GM21515 (cell line): Measurements from ENCODE around the gene SDHAF1.

Source experiments
- ATAC-seq: cut with Tn5 transposase; IDR thresholded peaks from one replicate; pipeline ENCODE4 v1.9.1; 2021; ENCODE audit not compliant: unreplicated experiment

The SDHAF1 gene

DNA sequence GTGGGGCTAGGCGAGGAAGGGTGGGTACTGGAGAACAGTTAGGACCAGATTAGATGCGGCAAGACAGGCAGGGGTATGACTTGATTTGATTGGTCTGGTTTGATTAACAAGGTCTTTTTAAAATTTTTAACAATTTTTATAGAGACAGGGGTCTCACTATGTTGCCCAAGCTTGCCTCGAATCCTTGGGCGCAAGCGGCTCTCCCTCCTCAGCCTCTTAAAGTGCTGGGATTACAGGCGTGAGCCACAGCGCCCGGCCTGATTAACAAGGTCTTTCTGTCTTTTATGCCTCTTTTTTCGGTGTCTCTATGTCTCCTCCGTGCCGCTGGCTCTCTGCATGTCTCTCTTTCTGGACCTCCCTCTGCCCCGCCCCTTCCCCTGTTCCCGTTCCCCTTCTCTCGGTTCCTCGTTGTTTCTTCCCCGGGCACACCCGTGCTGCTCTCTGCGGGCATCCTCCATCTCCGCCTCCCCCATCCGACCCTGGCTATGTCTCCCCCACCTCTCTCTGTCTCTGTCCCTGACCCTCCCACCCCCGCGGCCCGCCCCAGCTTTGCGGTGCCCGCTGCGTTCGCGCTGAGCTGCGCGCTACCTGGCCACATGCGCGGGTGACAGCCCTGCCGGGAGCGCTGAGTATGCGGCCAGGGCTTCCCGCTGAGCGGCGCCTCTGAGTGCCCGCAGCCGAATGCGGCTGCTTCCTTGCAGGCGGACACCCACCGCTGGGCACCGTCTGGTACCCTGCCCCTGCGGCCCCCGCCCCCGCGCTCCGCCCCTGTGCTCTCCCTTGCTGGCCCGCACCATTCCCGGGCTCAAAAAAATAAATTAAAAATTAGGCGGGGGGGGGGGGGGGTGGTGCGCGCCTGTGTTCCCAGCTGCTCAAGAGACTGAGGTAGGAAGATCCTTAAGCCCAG lies 8.1 kb upstream of the SDHAF1 start:
- ATAC-seq: no peak

DNA sequence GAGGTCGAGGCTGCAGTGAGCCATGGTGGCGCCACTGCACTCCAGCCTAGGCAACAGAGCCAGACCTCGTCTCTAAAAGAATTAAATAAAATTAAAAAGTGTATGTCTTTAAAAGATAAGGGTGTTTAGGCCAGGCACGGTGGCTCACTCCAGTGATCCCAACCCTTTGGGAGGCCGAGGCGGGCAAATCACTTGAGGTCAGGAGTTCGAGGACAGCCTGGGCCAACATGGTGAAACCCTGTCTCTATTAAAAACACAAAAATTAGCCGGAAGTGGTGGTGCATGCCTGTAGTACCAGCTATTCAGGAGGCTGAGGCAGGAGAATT lies 7.5 kb upstream of the SDHAF1 start:
- ATAC-seq: no peak

DNA sequence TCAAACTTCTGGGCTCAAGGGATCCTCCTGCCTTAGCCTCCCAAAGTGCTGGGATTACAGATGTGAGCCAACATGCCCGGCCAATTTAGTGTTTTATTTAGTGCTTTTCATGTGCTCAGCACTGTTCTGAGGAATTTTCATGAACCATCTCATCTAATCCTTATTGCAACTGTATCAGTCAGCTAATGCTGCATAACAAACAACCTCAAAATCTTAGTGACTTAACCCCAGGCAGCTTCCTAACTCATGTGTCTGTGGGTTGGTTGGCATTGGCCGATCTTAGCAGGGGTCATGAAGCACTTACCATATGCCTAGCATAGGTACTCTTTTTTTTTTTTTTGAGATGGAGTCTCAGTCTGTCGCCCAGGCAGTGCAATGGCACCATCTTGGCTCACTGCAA lies 6.2 kb upstream of the SDHAF1 start:
- no peak for ATAC-seq

DNA sequence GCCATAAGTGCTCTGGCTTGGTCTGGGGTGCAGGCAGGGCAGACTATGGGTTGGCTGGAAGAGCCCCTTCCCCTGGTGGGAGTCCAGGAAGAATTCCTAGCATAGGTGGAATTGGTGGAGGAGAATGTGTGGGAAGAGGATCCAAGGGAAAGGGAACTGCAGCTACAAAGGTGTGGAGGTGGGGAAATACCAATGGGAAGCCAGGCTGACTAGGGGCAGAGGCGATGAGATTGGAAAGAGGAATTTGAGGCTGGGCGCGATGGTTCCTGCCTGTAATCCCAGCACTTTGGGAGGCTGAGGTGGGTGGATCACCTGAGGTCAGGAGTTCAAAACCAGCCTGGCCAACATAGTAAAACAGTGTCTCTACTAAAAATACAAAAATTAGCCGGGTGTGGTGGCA lies 4.8 kb upstream of the SDHAF1 start:
- no peak for ATAC-seq

DNA sequence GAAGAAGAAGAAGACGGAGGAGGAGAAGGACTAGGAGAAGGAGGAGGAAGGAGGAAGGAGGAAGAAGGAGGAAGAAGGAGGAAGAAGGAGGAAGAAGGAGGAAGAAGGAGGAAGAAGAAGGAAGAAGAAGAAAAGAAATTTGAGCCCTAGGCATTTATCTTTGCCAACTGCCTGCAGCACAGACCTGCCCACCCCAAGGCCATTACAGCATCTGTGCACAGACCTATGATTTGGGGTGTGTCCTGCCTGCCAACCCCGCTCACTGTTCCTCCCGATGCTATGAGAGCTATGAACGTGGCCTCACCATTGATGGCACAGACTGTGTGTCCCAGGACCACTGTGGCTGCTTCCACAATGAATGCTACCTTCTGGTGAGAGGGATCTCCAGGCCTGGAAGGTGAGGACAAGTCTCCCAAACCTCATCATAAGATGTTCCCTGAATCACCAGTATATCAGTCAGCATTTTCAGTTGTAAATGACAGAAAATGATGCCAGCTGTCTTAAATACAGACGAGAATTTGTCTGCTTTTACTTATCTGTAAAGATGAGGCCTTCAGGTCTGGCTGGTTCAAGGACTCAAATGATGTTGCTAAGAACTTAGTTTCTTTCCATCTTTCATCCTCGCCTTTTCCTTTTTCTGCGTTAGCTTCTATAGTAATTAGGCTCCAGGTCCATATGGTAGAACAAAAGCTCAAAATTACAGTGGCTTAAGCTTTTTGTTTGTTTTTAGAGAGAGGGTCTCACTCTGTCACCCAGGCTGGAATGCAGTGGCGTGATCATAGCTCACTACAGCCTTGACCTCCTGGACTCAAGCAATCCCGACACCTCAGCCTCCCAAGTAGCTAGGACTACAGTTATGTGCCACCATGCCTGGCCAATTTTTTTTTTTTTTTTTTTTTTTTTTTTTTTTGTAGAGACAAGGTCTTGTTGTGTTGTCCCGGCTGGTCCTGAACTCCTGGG lies 3.9 kb upstream of the SDHAF1 start:
- ATAC-seq: no peak

DNA sequence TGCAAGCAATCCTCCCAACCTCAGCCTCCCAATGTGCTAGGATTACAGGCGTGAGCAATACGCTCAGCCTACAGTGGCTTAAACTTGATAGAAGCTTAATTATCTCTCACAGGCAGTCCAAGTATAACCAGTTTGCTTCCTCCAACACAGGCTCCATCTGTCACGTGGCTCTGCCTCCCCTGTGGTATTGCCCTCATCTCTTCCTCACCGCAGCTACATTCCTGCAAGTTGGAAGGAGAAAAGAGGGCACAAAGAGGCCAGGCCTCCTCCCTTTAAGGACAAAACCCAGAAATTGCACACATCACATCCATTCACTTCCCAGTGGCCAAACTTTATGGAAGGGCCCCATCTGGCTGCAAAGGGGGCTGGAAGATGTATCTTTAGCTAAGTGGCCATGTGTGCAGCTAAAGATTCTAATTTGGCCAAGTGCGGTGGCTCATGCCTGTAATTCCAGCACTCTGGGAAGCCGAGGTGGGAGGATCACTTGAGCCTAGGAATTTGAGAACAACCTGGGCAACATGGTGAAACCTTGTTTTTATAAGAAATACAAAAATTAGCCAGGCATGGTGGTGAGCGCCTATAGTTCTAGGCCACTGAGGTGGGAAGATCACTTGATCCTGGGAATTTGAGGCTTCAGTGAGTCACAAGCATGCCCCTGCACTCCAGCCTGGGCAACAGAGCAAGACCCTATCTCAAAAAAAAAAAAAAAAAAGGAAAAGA lies 3.1 kb upstream of the SDHAF1 start:
- no peak for ATAC-seq

DNA sequence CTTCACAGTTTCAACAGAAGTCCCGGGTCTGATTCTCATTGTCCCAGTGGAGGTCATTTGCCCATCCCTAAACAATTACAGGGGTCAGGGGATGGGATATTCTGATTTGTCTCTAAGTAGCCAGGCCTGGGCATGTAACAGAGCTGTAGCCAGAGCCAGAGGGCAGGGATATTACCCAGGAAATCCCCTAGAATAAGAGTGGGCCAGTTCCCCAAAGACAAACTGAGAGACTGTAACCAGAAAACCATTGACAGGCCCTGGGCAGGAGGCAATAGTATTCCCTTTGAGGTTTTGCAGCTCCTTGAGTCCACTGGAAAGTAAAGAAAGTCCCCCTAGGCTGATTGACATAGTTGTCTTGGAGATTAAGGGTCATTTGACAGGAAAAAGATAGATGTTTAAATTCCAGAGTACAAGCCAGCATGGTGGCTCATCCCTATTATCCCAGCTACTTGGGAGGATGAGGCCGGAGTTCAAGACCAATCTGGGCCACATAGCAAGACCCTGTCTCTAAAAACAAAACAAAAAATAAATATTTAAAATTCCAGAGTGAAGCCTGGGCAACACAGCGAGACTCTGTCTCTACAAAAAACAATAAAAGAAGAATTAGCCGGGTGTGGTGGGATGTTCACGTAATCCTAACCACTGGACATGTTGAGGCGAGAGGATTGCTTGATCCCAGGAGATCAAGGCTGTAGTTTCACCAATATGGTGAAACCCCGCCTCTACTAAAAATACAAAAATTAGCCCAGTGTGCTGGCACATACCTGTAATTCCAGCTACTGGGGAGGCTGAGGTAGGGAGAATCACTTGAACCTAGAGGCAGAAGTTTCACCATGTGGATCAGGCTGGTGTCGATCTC lies 1.9 kb upstream of the SDHAF1 start:
- ATAC-seq: no peak

DNA sequence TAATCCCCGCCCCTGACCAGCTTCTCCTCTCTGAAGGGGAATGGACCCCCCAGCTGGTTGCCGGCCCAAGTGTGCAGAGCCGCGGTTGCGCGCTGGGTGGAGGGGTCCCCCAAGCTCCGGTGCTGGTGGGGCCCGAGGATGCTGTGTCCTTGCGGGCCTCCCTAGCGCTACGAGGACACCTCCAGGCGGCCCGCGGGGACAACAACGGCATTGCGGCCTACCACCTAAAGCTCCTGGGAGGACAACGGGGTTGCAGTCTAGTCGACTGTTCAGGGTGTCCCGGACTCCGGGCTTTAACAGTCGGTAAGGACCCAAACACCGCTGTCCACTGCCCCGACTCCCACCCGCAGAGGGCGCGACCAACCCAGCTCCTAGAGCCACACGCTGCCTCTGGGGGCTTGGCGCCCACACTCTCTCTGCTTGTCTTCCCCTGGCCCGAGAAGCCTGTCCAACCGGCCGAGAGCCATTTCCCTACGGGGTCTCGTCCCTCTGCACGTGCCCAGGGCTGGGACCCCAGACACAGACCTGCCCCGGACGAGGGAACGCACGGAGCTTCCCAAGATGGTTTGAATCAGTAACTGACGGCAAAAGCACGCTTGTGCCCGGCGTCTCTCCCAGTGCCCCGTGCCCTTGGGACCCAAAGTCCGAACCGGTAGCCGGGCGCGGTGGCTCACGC lies 927 bp upstream of the SDHAF1 start:
- no peak for ATAC-seq

DNA sequence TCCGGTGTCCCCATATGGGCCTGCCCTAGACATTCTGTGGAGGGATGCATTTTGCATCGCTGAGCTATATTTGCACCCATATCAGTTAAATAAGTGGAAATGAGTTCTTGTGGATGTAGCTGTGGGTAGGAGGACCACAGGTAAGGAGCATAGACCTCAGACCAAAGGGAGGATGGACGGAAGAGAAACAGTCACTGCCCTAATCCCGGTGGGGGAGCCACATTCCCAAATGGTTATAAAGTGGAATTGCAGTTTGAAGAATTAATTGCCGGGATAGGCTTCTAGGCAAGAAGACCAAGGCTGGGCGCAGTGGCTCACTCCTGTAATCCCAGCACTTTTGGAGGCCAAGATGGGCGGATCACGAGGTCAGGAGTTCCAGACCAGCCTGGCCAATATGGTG lies 1.8 kb downstream of the SDHAF1 start:
- no peak for ATAC-seq

DNA sequence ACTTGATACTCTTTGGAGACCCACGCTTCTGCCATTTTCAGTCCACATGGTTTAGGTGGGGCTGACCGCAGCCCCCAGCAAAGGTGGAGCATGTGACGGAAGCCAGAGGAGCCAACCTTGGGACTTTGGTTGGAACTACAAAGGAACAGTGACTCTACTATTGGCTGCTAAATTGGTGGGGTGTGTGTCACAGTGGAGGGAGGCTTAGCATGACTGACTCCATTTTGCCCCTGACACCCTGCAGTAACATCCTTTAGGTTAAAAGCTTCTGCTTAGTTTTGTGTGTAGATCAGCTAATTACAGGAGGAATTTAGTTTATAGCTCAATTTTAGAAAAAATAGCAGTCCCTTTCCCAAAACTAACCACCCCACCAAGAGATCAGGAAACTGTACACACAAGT lies 6.6 kb downstream of the SDHAF1 start:
- no peak for ATAC-seq

DNA sequence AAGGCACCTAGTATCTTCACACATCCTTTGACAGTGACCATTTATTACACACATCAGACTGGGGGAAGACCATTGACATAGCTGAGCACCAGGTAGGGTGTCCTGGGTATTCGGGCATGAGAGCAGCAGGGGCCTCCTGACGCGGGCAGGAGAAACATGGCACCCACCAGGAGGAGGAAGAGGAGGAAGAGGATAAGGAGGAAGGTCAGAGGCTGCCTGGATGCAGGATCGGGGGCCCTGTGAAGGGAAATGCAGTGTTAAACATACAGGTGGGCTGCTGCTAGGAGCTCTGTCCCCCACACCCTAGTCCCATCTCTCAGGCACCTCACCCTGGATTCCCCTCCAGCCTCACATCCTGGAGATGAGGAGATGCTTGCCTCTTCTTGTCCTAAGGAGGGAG lies 8.3 kb downstream of the SDHAF1 start:
- no peak for ATAC-seq

DNA sequence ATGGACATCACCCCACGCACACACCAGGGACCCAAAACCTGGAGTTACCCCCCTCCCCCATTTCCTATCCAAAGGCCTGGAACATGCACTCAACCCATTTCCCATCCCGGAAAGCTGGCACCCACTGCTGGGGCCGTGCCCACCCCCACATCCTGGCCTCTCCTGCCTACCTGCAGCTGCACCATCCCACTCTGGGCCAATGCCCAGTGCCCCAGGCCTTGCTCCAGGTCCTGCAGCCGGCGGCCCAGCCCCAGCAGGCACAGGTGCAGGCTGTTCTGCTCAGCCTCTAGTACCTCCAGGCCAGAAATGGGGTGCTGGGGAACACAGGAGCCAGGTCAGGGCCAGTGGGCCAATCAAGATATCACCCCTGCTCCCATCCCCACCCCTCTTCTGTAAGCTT lies 12.0 kb downstream of the SDHAF1 start:
- ATAC-seq: no peak

DNA sequence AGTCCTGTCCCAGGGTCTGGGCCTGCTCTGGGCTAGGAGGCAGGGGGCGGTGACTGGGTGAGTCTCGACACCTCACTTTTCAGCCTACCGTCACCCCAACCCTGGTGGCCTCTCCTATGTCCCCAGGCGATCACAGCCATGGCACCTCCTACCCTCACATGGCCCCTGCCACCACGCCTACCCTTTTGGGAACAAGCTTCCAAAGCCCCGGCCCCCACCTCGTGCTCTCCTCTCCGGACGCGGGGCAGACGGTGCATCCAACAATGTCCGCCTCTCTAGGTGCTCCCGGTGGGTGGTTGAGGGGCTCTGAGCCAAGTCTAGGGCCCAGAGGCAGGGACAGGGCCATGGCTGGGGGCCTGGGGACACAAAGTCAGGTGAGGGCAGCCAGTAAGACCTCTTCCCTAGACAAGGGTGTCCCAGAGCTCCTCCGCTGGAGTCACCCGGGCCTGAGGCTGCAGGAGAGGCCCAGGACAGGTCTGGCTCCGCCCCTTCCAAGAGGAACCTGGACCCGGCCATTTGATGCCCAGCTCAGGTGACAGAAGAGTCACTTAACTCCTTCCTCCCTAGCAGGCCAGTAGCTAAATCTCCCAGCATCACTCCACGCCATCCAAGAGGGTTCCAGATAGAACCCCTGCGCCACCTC lies 13.5 kb downstream of the SDHAF1 start, which contains the start of gene SYNE4:
Gene SYNE4, minus strand, starts transcription at position 478 of the 643 bp plus-strand sequence. Its CDS starts 132 bp downstream, at position 346.
- no peak for ATAC-seq

DNA sequence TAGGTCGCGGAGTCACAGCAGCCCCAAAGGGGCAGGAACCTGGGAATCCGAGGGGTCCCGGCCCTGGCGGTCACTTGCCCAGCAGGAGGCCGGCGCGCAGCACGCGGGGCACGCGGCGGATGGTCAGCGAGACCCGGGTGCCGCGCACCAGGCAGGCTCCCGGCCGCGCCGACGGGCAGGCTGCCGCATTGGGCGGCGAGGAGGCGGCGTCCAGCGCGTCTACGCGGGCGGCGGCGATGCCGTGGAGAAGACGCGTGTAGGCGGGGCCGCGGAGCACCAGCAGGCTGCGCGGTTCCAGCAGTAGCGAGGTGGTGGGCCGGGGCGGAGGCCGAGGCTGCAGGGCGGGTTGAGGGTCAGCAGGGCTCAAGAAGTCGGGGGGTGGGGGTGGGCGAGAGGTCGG lies 14.2 kb downstream of the SDHAF1 start:
- no peak for ATAC-seq

DNA sequence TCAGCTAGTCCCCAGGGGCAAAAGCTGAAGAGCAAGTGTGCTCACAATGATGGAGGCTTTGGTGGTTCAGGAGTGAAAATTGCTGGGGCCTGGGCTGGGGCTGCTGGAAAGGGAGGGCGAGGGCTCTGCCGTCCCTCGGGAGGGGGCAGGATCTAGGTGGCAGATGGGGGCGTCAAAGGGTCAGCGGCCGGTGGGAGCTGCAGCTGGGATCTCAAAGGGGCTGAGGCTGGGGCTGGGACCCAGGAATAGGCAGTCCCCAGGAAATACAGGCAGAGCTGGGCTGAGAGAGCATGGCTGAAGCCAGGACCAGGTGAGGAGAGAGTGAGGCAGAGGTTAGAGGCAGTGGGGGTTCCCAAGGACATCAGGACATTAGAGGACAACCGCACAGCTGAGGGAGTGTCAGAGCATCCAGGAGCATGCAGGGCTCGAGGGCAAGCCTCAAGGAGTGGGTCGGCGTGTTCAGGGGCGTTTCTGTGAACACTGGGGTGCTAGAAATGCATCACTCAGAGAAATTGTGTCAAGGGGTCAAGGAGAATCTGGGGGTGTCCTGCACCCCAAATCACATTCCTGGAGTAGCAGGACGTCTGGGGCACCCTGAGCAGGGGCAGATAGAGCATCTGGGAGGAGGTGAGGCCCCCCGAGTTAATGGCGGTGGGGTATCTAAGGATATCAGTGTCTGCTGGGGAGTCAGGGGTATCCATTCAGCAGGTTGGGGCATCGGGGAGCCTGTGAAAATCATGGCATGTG lies 14.8 kb downstream of the SDHAF1 start:
- ATAC-seq: no peak

DNA sequence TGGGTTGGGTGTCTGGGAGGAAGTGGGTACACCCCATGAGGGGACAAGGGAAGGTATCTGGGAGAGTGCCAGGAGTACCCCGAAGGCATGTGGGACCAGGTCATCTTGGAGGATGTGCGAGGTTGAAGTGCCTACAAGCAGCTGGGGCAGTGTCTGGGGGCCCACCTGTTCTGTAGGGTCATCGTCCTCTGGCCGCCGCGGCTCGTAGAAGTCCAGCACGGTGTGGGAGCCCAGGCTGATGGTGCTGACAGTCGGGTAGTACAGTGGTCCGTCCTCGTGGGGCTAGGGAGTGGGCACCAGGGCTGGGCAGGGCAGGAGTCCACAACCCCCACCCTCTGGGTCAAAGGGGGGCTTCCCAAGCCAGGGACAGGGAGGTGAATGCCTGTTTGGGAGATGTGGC lies 15.4 kb downstream of the SDHAF1 start:
- ATAC-seq: no peak

DNA sequence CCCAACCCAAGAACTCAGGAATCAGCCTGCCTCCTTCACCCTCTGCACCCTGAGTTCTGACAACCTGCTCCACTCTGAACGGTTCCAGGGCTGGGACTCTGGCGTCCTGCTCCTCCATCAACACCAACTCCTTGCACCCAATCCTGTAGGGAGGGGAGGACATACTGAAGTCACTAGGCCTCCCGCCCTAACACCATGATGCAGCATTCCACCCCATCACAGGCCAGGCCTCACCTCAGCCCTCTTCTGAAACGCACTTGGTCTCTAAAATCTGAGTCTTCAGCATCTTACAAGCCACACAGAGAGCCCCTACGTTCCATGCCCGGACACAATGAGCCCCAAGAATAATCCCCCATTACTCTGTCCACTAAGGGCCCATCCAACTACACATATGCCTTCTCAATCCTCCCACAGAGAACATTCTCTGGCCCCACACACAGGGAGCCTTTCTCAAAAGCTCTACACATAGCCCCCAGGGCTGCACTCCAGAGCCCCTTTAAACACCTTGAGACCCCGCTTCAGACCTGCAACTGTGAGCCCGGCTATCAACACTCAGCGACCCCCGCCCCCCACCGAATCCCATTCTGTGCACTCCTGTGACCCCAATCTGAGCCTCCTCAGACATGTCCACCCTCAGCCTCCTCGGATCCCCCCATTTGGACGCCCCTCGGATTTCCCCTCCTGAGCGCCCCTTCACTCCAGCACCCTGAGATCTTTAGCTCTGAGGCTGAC lies 18.5 kb downstream of the SDHAF1 start:
- no peak for ATAC-seq
